Superior temporal gyrus (tissue), 1 donor: ENCODE data around the gene SH3PXD2A.
A peak's percentile ranks its signal among the peaks of the same experiment; 100 is the strongest.

Experiments
- DNase-seq: peaks from one replicate; pipeline ENCODE4 v3.0.0-alpha.2; 2016; ENCODE audit errors: extremely low spot score

Gene SH3PXD2A

DNA sequence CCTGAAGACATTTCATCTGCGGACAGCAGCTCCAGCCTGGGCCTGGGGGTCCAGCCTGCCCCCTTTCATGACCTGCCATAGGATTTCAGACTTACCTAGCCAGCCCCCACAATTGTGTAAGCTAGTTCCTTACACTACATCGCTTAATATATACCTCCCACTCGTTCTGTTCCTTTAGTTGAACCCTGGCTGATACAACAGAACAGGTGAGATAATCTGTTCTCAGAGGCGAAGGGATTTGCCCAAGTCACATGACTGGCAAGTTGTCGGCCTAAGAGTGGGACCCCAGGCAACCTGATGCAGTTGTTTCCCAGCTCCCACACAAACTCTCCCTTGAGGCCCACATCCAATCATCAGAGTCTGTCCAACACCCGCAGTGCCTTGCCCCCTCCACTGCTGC lies 168.2 kb downstream of the SH3PXD2A start:
- no peak for DNase-seq

DNA sequence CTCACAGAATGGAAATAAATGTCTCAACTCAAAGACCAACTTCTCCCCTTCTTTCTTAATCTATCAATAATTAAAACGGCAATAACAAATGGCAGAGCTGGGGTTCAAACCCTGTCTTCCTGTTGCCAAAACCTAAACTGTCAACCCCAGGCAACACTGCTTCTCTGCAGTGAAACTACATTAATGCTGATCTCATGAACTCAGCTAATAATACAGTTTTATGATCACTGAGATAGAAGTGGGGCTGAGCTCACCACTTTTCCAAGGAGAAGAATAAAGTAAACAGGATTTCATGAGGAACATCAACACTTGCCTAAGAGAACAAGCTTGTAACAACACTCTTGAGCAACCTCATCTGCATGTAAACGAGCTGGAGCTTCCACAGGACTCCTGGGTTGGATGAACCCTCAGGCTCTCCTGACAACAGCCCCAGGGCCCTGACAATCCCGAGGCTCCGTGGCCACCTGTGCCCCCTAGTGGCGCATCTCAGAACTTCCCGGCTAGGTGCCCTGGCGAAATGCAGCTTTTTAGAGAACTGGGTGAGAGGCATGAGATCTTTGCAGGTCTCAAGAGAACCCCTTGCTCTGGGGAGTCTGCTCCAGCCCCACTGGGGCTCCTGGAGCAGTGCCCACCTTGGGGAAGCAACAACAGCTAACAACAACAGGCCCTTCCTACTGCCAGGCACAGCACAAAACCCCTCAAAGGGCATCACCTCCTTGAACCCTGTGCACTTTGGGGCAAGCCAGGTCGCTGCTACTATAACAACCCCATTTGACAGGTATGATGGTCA lies 169.3 kb downstream of the SH3PXD2A start:
- DNase-seq: peak; percentile 94

GRCh38 chr10:103683851-103684250 lies 171.5 kb downstream of the SH3PXD2A start:
- DNase-seq: no peak

DNA sequence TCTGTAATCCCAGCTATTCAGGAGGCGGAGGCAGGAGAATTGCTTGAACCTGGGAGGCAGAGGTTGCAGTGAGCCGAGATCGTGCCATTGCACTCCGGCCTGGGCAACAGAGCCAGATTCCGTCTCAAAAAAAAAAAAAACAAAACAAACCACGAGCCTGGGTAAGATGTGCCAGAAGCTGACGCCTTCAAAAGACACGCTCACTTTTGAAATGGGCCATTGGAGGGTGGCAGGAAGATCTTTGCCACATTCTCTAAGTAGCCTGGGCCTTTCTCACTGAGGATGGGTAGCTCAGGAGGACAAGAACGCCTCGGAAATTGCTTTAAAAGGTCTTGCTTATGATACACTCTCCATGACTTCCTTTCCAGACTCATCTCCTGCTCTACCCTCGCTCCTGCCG lies 172.7 kb downstream of the SH3PXD2A start:
- no peak for DNase-seq

- DNase-seq: no peak
Measured at GRCh38 chr10:103681617-103682399, 173.6 kb downstream of the SH3PXD2A start.

- DNase-seq: no peak
Measured at GRCh38 chr10:103680869-103681236, 174.5 kb downstream of the SH3PXD2A start.

DNA sequence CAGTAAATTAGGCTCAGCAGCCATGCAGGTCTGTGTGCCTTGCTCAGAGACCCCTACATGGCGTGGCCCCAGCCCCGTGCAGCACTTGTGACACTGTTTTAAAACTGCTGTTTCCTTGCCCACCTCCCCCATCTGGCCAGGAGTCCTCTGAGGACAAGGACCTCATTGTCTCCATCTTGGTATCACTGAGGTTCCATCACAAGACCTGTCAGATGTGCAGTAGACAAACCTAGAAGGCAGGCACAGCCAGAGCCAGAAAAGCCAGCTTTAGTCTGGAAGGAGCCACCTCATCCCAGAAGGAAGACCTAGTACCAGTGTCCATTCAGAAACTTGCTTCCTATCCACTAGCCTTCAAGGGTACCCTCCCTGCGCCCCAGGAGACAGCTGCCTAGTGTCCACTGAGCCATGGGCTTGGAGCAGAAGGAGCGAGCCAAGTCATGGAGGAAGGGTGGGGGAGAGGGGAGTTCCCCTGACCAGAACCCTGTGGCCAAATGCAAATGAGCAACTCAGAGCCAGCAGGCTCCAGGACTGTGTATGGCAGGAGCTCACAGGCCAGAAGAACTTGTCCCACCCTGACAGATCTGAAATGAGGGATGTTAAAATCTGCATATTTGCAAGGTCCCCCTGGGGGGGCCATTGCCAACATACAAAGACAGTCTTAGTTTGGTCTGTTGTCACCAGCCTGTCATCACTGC lies 176.1 kb downstream of the SH3PXD2A start:
- no peak for DNase-seq

GRCh38 chr10:103678178-103678526 lies 177.2 kb downstream of the SH3PXD2A start:
- DNase-seq: peak; percentile 85

GRCh38 chr10:103677486-103678177 lies 177.7 kb downstream of the SH3PXD2A start:
- no peak for DNase-seq

DNA sequence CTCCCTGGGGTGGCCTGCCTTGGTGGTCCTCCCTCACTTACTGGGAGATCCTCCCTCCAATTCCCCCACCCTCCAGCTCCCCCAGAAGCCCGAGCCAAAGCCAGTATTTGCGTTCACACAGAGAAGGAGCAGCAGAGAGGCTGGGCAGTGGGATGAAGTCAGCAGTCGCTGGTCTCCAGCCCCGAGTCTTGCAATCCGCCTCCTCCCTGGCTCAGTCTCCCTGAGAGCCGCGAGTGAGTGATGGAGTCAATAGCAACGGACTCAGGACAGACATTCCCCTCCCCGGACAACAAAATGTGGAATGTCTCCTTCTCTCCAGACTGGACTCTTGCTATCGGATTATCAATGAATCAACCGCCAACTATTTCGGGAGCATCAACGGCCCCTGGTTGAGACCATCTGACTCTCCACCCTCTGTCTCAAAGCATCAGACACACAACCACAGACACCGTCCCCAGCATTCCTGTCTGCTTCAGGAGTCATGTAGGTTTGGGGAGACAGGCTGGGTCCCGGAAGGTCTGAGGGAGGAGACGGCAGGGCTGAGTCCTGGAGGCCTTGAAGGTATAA lies 178.4 kb downstream of the SH3PXD2A start:
- DNase-seq: no peak

- DNase-seq: no peak
Measured at GRCh38 chr10:103676058-103676785, 179.2 kb downstream of the SH3PXD2A start.

GRCh38 chr10:103673606-103674005 lies 181.8 kb downstream of the SH3PXD2A start:
- DNase-seq: no peak

GRCh38 chr10:103672345-103672744 lies 183.0 kb downstream of the SH3PXD2A start:
- no peak for DNase-seq

GRCh38 chr10:103671126-103671895 lies 184.1 kb downstream of the SH3PXD2A start:
- DNase-seq: no peak

DNA sequence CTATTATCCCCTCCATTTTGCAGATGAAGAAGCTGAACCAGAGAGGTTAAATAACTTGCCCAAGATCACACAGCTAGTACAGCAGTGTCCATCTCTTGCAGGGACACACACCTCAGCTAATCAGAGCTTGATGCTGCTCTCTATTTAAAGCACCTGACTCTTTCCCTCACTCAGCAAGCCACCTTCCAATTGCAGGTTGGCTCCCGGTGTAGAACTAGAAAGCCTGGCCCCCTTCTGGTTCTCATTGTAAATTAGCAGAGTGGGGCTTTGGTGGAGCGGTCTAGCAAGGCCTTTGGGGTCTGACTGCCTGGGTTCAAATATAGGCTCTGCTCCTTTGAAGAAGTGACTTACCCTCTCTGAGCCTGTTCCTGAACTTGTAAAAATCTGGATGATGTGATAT lies 185.4 kb downstream of the SH3PXD2A start:
- no peak for DNase-seq

DNA sequence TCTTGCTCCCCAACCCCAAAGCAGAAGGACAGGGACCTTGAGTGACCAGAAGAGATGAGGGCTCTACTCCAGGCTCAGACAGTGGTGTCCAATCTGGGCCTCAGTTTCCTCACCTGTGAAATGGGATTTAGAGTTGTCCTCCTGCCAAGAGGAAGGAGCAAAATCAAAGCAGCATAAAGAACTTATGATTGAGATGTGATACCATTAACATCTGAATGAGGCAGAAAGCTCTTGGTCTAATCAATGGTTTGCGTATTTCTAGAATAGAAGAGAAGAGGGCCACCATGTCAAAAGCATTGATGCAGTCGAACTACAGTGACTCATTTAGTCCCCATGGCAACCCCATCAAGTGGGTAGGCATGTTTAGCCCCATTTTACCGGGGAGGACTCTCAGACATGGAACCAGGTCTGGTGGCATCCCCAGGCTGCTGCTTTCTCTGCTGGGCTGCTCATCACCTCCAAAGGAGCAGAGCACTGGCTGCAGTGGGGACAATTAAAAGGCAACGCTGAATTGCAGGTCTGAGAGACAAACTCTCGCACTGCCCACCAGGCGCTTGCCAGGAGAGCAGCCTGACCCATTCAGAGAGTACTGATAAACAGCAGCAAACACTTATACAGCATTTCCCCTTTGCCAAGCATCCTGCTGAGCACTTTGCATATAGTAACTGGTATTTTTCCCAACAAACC lies 186.0 kb downstream of the SH3PXD2A start:
- DNase-seq: no peak

DNA sequence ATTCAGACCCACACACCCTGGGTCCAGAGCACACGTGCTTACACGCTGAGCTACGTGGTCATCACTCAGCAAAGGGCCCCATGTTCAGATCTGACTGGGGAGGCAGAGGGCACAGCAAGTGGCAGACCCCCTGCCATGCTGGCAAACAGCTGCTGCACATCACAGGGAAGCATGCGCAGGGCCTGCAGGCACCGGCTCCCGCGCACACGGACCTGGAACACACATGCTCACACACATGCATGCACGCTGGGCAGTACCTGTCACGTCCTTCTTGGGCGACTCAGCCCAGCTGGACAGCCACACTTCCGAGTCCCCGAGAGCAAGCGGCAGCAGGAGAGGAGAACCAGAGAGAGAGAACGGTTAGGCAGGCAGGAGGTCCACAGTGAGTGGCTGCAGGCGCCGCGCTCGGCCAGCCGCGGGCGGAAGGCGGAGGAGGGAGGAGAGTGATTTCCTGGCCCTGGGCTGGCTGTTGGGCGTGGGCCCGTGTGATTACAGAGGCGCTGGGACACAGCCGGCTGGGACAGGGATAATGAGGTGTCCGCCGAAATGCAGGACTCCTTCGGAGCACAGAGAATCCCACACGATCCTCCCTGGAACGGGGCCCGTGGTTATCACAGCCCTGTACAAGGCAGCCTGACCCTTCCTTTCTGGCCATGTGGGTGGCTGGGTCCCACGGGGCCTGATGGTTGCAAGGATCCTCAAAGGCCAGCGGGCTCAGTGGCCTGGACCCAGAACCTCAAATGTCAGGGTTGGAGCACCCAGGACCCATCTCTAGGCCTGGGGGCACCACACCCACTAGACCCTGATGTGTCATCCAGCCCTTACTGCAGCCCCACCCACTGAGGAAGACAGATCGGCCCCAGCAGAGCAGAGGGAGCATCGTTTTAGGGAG lies 186.8 kb downstream of the SH3PXD2A start:
- no peak for DNase-seq

DNA sequence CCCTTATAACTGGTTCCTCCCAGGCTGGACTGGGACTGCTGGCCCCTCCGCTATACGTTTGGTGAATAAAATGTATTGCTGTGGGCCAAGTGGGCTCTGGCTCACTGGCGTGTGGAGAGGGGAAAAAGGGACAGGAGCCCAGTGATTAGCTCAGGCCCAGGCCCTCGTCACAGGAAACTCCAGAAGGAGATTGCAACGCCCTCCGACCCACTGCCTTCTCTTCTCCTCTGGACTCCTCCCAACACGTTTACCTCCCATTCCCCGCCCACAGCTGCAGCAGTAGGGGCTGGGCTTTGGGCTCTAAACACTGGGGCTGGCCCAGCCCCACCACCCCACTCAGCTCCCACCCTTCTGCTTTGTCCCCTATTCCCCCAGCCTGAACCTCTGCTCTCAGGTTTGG lies 188.0 kb downstream of the SH3PXD2A start:
- DNase-seq: no peak

GRCh38 chr10:103666762-103667150 lies 188.6 kb downstream of the SH3PXD2A start:
- DNase-seq: no peak
